Natural killer cell (primary cell): ENCODE data around the gene TMEM59. TPM values are rescaled to one million over a fixed set of nuclear protein-coding genes. Genes with fewer than 3 reads are reported as not detected.
"Not testable (repeated sequence)": the region's sequence is repeated elsewhere in the genome, so short reads cannot be mapped to it uniquely, and the experiment has no call there.

ENCODE experiments used
- ATAC-seq, 3 donors: fragments of 150-1000 bp in 2 of 3; fragments of 200-7000 bp in 1 of 3; cut with Tn5 transposase; 1 replicate in 1 of 3; 2 replicates in 2 of 3; pipeline ENCODE4 v1.10.0; 2021; ENCODE audit warnings: mild to moderate bottlenecking in 2 of 3, moderate library complexity in 2 of 3
- DNase-seq, 2 donors: peaks; one replicate each; pipeline versions ENCODE4 v3.0.0 to v3.0.0-alpha.2; 2013 to 2021; ENCODE audit warnings: mixed read lengths in 1 of 2
- H3K27ac ChIP-seq: one replicate; pipeline ENCODE4 v1.5.1; 2013; ENCODE audit warnings: mild to moderate bottlenecking, low read length
- H3K27me3 ChIP-seq: one replicate; pipeline ENCODE4 v1.6.1; 2013; ENCODE audit warnings: low read length; ENCODE audit not compliant: control insufficient read depth, insufficient read depth
- H3K36me3 ChIP-seq: one replicate; pipeline ENCODE4 v1.6.1; 2013; ENCODE audit warnings: low read length; ENCODE audit not compliant: control insufficient read depth, insufficient read depth
- H3K4me1 ChIP-seq: one replicate; pipeline ENCODE4 v1.6.1; 2013; ENCODE audit warnings: low read length; ENCODE audit not compliant: control insufficient read depth, insufficient read depth
- H3K4me3 ChIP-seq: one replicate; pipeline ENCODE4 v1.5.1; 2013; ENCODE audit warnings: low read length
- H3K9me3 ChIP-seq: one replicate; pipeline ENCODE4 v1.6.1; 2013; ENCODE audit warnings: low read length; ENCODE audit not compliant: control insufficient read depth, insufficient read depth
- H3K27ac Mint-ChIP-seq, 2 donors: one replicate each; pipeline ENCODE4 v1.8.0; 2022; ENCODE audit warnings: mild to moderate bottlenecking in 2 of 2, mixed read lengths in 2 of 2, moderate library complexity in 1 of 2
- H3K27me3 Mint-ChIP-seq, 2 donors: one replicate each; pipeline ENCODE4 v1.8.0; 2022; ENCODE audit warnings: low read depth in 2 of 2, mixed read lengths in 2 of 2
- H3K36me3 Mint-ChIP-seq: one replicate; pipeline ENCODE4 v1.8.0; 2022; ENCODE audit warnings: mixed read lengths
- H3K4me1 Mint-ChIP-seq, 2 donors: one replicate each; pipeline ENCODE4 v1.8.0; 2022; ENCODE audit warnings: mixed read lengths in 2 of 2
- H3K4me3 Mint-ChIP-seq: one replicate; pipeline ENCODE4 v1.8.0; 2022; ENCODE audit warnings: mild to moderate bottlenecking, moderate library complexity, mixed read lengths
- H3K9me3 Mint-ChIP-seq, 2 donors: one replicate each; pipeline ENCODE4 v1.8.0; 2022; ENCODE audit warnings: mixed read lengths in 2 of 2
- CTCF ChIP-seq: fragments of 200-600 bp; IDR thresholded peaks from one replicate; pipeline ENCODE4 v1.8.0; 2022; ENCODE audit warnings: antibody characterized with exemption
- WGBS: methylation state at CpG from one replicate; pipeline ENCODE4 v1.1.7; 2013; ENCODE audit warnings: missing lambda C conversion rate; ENCODE audit not compliant: insufficient coverage; 5-methylcytosine and 5-hydroxymethylcytosine counted together
- intact Hi-C: fragments of 100-400 bp; cut with micrococcal nuclease; formaldehyde crosslinking; loops from one replicate; pipeline ENCODE4 v1.14.2; 2022
- total RNA-seq, 4 donors: library from RNA; stranded (reverse); fragments of 120-200 nt in 1 of 4; gene quantifications; one replicate each; pipeline versions ENCODE4 v1.2.3 to v1.2.4, GENCODE V29; 2013 to 2022

Gene TMEM59
- total RNA-seq, 3 donors from 2014 or later (not counting 1 experiment from before 2014, with no cell fraction given): 187 to 202 (median 199) TPM

- no peak overlapping the region for H3K4me3 ChIP-seq
These were observed 43.9 kb upstream of the TMEM59 start for GRCh38 chr1:54096877-54097240.

GRCh38 chr1:54096227-54096876 is 43.3 kb upstream of the TMEM59 start:
- 72% methylated on average over 25 of the region's 25 CpGs for WGBS
- Histone ChIP-seq H3K36me3 (peaks cover 20% of the 10 kb centered on the region), H3K27me3 (no peaks in the 10 kb centered on the region), H3K4me3 (no peak overlapping the region), H3K9me3 (no peaks in the 10 kb centered on the region), H3K4me1 (peaks cover 4% of the 10 kb centered on the region), H3K27ac (no peak overlapping the region)
- Mint-ChIP-seq H3K27me3 (no peaks in the 10 kb centered on the region), H3K36me3 (peaks cover 6% of the 10 kb centered on the region), H3K27ac (peak overlapping the region; percentile 37 to 56), H3K4me1 (peaks cover 0 to 6% of the 10 kb centered on the region in 2 donors), H3K9me3 (no peaks in the 10 kb centered on the region), H3K4me3 (no peak overlapping the region)
- peak in 1 of 3 donors; percentile 35 for ATAC-seq
- TF ChIP-seq CTCF: no peak
- intact Hi-C loops: no loop called here
- no peak for DNase-seq

More at GRCh38 chr1:54096877-54097240, 43.9 kb upstream of the TMEM59 start:
- Mint-ChIP-seq H3K27me3 (no peaks in the 10 kb centered on the region), H3K36me3 (peaks cover 1% of the 10 kb centered on the region), H3K4me3 (no peak overlapping the region), H3K27ac (no peak overlapping the region), H3K4me1 (peaks cover 0 to 6% of the 10 kb centered on the region in 2 donors), H3K9me3 (no peaks in the 10 kb centered on the region)
- no peak for TF ChIP-seq CTCF
- no peaks in the 10 kb centered on the region for H3K9me3 ChIP-seq
- H3K27ac ChIP-seq: no peak overlapping the region
- intact Hi-C loops: no loop called here
- no peak for DNase-seq
- WGBS: 63% methylated on average over 5 of the region's 7 CpGs
- no peaks in the 10 kb centered on the region for H3K27me3 ChIP-seq
- H3K36me3 ChIP-seq: peaks cover 20% of the 10 kb centered on the region
- peaks cover 4% of the 10 kb centered on the region for H3K4me1 ChIP-seq
- no peak for ATAC-seq

- peak; percentile 55 to 91 (median 69) for ATAC-seq
- 43% methylated on average over 7 of the region's 8 CpGs for WGBS
- no peak overlapping the region for H3K4me3 Mint-ChIP-seq
- peaks cover 20% of the 10 kb centered on the region for H3K36me3 ChIP-seq
- intact Hi-C loops: no loop called here
- peak overlapping the region; percentile 37 to 56 for H3K27ac Mint-ChIP-seq
- no peaks in the 10 kb centered on the region for H3K27me3 Mint-ChIP-seq
- H3K27me3 ChIP-seq: no peaks in the 10 kb centered on the region
- H3K36me3 Mint-ChIP-seq: peaks cover 6% of the 10 kb centered on the region
- no peak for DNase-seq
- H3K9me3 ChIP-seq: no peaks in the 10 kb centered on the region
- H3K4me1 ChIP-seq: peaks cover 4% of the 10 kb centered on the region
- H3K4me3 ChIP-seq: no peak overlapping the region
- H3K4me1 Mint-ChIP-seq: peaks cover 0 to 6% of the 10 kb centered on the region in 2 donors
- H3K9me3 Mint-ChIP-seq: no peaks in the 10 kb centered on the region
- no peak for TF ChIP-seq CTCF
- no peak overlapping the region for H3K27ac ChIP-seq
These were observed 42.7 kb upstream of the TMEM59 start for GRCh38 chr1:54095546-54096226.

GRCh38 chr1:54094730-54095105 is 41.7 kb upstream of the TMEM59 start:
- H3K27me3 Mint-ChIP-seq, H3K4me1 Mint-ChIP-seq, H3K4me3 Mint-ChIP-seq, H3K9me3 Mint-ChIP-seq, ATAC-seq, H3K27me3 ChIP-seq, H3K27ac Mint-ChIP-seq, DNase-seq, H3K9me3 ChIP-seq, H3K4me1 ChIP-seq, H3K4me3 ChIP-seq, H3K36me3 Mint-ChIP-seq, intact Hi-C loops, H3K27ac ChIP-seq: not testable (repeated sequence)
- WGBS: 100% methylated on average over 1 of the region's 1 CpG
- peaks cover 23% of the 10 kb centered on the region for H3K36me3 ChIP-seq
